ENCODE data around the gene SMARCD2.
"Not testable (repeated sequence)": the region's sequence is repeated elsewhere in the genome, so short reads cannot be mapped to it uniquely, and the experiment has no call there.

The SMARCD2 gene

DNA sequence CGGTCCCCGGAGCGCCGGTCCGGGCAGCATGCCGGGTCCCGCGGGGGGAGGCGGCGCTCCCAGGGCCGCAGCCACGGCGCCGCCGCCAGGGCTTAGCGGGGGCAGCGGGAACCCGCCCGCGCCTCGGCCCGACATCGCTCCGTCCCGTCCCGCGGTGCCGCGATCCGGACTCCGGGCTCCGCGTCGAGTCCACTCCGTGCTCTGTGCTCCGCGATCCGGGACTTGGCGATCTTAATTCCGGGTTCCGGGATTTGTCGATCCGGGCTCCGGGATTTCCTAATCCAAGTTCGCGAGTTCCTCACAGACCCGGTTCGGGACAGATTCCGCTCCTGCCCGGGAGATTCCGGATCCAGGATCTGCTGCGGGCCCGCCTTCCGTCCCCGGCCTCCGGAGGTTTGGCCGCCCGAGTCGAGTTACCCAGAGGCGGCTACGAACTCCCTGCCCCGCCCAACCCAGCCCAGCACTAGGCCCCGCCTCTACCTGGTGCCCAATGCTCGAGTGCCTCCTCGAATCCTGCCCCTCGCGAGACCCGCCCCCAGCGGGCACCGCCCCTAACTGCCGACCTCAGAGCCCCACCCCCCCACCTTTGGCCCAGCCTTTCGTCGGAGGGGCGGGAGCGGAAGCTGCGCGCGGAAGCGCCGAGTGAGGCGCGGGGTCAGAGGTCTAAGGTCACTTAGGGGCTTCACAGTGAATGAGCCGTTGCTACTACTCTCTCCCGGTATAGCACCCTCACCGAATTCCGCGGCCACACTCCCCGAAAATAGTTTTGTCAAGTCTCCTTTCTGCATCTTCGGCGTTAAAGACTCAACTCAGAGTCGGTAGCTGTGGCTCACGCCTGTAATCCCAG lies at the start of gene SMARCD2:
Gene SMARCD2, minus strand, starts transcription at position 146 of the 847 bp plus-strand sequence. Its CDS starts 11 bp downstream, at position 135.
- peaks cover 39% of the 10 kb centered on the region for H3K4me1 Mint-ChIP-seq (ENCODE audit: low read depth)
- H3K4me3 Mint-ChIP-seq = peak within 1 kb of the TSS; percentile 95
- peaks cover 2% of the 10 kb centered on the region for H3K9me3 Mint-ChIP-seq
- peaks cover 8% of the 10 kb centered on the region for H3K36me3 Mint-ChIP-seq (ENCODE audit: low read depth)
- H3K27ac Mint-ChIP-seq = peak within 1 kb of the TSS; percentile 92
- no peaks in the 10 kb centered on the region for H3K27me3 Mint-ChIP-seq

DNA sequence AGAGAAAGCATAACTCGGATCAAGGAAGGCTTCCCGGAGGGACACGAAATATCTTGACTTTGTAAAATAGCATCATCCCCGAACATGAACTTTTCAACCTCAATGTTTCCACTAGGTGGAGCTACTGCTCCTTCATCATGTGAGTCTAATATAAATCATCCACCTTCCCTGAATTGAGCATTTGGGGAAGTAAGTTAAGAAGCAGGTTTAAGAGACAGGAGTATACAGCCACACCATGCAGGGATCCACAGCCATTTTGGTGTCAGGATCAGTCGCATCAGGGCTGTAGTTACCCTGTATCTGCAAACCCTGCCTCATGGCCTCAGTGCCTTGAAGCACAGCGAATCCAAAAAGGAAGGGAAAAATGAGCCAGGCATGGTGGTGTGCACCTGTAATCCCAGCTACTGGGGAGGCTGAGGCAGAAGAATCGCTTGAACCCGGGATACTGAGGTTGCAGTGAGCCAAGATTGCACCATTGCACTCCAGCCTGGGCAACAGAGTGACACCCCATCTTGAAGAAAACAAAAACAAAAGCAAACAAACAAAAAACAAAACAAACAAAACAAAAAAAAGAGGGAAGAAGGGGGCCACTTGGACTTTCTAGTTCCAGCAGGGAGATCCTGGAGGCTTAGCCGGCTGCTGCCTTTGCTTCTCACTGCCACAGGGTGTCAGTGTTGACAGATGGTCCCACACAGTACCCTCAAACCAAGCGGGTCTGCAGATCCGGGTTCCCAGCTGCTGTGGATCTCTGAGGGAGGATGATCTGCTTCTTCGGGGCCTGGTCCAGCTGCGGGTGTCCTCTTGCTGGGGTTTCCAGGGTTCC lies 46.8 kb upstream of the SMARCD2 start:
- not testable (repeated sequence) for H3K27ac Mint-ChIP-seq; H3K36me3 Mint-ChIP-seq (ENCODE audit: low read depth); H3K9me3 Mint-ChIP-seq; H3K4me1 Mint-ChIP-seq (ENCODE audit: low read depth); H3K27me3 Mint-ChIP-seq; H3K4me3 Mint-ChIP-seq

DNA sequence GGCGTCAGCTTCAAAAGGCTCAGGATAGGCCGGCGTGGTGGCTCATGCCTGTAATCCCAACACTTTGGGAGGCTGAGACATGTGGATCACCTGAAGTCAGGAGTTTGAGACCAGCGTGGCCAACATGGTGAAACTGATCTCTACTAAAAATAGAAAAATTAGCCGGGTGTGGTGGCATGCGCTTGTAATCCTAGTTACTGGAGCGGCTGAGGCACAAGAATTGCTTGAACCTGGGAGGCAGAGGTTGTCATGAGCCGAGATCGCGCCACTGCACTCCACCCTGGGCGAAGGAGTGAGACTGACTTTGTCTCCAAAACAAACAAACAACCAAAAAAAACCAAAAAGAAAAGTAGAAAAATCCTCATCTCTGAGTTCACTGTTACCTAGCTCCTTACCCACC lies 42.6 kb upstream of the SMARCD2 start:
- H3K4me3 Mint-ChIP-seq; H3K27me3 Mint-ChIP-seq; H3K36me3 Mint-ChIP-seq (ENCODE audit: low read depth); H3K9me3 Mint-ChIP-seq; H3K27ac Mint-ChIP-seq; H3K4me1 Mint-ChIP-seq (ENCODE audit: low read depth): not testable (repeated sequence)

DNA sequence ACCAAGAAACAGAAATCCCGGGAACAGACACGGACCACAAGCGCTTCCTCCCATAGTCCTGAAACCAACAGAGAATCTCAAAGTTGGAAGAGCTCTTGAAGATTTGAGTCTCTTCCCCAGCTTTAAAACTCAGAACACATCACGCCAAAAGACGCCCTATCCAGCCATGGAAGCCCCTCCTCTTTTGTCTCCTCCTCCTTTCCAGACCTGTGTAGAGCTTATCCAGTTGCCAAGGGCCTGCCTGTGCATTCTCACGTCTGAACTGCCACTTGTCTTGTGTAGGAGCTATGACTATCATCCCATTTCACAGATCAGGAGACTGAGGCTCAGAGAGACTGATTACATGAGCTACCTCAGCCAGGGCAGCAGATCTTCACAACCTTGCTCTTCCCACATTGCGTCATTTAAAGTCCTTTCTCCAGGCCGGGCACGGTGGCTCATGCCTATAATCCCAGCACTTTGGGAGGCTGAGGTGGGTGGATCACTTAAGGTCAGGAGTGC lies 40.2 kb upstream of the SMARCD2 start:
- H3K27me3 Mint-ChIP-seq; H3K4me3 Mint-ChIP-seq; H3K9me3 Mint-ChIP-seq; H3K27ac Mint-ChIP-seq; H3K36me3 Mint-ChIP-seq (ENCODE audit: low read depth); H3K4me1 Mint-ChIP-seq (ENCODE audit: low read depth): not testable (repeated sequence)

DNA sequence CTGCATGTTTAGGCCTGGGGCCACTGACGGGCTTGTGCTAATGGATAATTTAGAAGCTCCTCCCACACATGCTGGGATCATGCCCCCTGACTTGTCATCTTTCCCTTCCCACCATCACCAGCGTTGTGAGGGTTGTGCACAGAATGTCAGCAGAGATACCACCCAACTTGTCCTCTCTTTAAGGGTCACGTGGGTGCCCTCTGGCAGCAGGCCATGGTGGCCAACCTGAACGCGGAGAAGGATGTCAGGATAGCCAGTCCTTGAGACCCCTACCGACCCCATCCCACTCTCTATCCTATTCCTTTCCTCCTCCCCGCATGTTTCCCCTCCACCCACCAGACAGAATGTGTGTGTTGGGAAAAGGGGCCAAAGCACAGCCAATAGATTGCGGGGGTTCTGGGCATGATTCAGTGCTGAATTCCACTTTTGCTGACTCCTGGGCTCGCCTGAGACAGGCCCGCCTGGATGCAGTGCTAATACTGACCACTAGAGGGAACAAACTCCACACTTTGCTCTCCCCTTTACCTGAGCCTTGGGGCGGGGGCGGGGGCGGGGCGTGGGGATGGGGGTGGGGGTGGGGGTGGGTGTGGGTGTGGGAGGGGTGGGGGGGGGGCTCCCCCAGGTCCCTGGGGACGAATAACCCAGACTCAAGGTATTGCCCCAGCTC lies 39.6 kb upstream of the SMARCD2 start, which contains the start of gene GH2:
Gene GH2, minus strand, starts transcription at position 10 of the 667 bp plus-strand sequence. CDS start 143 bp downstream, outside the sequence.
- no peaks in the 10 kb centered on the region for H3K36me3 Mint-ChIP-seq (ENCODE audit: low read depth)
- H3K9me3 Mint-ChIP-seq = no peaks in the 10 kb centered on the region
- no peak within 1 kb of the TSS for H3K4me3 Mint-ChIP-seq
- no peaks in the 10 kb centered on the region for H3K27me3 Mint-ChIP-seq
- no peaks in the 10 kb centered on the region for H3K4me1 Mint-ChIP-seq (ENCODE audit: low read depth)
- H3K27ac Mint-ChIP-seq = no peak within 1 kb of the TSS

DNA sequence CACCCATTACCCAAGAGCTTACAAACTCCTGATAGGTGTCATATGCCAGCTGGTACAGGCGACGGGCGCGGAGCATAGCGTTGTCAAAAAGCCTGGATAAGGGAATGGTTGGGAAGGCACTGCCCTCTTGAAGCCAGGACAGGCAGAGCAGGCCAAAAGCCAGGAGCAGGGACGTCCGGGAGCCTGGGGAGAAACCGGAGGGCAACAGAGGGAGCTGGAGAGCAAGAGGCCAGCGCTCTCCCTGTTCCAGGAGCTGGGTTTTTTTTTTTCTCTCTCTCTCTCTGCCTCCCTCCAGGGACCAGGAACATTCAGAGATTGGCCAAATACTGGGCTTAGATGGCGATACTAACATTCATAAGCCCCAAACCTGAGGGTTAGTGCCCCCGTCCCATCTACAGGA lies 38.9 kb upstream of the SMARCD2 start:
- H3K9me3 Mint-ChIP-seq; H3K4me1 Mint-ChIP-seq (ENCODE audit: low read depth); H3K4me3 Mint-ChIP-seq; H3K36me3 Mint-ChIP-seq (ENCODE audit: low read depth); H3K27ac Mint-ChIP-seq; H3K27me3 Mint-ChIP-seq: not testable (repeated sequence)

DNA sequence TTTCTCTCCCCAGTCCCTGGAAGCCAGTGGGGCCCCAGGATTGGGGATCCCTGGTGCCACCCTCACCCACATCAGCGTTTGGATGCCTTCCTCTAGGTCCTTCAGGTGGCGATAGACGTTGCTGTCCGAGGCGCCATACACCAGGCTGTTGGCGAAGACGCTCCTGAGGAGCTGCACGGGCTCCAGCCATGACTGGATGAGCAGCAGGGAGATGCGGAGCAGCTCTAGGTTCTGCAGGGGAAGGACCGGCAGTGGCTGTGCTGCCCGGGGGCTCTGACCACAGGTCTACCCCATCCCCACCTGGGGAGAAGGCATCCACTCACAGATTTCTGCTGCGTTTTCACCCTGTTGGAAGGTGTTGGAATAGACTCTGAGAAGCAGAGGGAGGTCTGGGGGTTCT lies 38.2 kb upstream of the SMARCD2 start:
- no peak overlapping the region for H3K27ac Mint-ChIP-seq
- no peaks in the 10 kb centered on the region for H3K36me3 Mint-ChIP-seq (ENCODE audit: low read depth)
- H3K4me3 Mint-ChIP-seq = no peak overlapping the region
- H3K9me3 Mint-ChIP-seq = no peaks in the 10 kb centered on the region
- no peaks in the 10 kb centered on the region for H3K27me3 Mint-ChIP-seq
- no peaks in the 10 kb centered on the region for H3K4me1 Mint-ChIP-seq (ENCODE audit: low read depth)

DNA sequence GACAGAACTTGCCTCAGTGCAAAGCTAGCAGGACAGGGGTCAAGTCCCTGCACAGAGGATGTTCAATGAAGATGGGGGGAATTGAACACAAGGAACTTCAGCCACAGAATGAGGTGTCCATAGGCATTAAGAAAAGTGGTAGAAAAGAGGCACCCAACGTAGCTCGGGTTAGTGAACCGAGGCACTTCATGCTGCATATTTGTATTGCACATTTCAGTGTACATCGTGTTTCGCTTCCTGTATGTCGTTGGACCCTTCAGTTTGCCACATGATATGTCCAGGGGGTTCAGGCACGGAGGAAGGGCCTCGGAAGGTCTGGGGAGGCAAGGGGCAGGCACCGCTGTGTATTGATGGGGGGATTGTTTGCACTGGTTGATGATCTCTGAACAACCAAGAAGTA lies 35.9 kb upstream of the SMARCD2 start:
- H3K27me3 Mint-ChIP-seq; H3K4me3 Mint-ChIP-seq; H3K27ac Mint-ChIP-seq; H3K36me3 Mint-ChIP-seq (ENCODE audit: low read depth); H3K9me3 Mint-ChIP-seq; H3K4me1 Mint-ChIP-seq (ENCODE audit: low read depth): not testable (repeated sequence)

DNA sequence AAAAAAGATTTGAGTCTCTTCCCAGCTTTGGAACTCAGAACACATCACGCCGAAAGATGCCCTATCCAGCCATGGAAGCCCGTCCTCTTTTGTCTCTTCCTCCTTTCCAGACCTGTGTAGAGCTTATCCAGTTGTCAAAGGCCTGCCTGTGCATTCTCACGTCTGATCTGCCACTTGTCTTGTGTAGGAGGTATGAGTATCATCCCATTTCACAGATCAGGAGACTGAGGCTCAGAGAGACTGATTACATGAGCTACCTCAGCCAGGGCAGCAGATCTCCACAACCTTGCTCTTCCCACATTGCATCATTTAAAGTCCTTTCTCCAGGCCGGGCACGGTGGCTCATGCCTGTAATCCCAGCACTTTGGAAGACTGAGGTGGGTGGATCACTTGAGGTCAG lies 32.2 kb upstream of the SMARCD2 start:
- H3K27ac Mint-ChIP-seq; H3K36me3 Mint-ChIP-seq (ENCODE audit: low read depth); H3K9me3 Mint-ChIP-seq; H3K27me3 Mint-ChIP-seq; H3K4me3 Mint-ChIP-seq; H3K4me1 Mint-ChIP-seq (ENCODE audit: low read depth): not testable (repeated sequence)

DNA sequence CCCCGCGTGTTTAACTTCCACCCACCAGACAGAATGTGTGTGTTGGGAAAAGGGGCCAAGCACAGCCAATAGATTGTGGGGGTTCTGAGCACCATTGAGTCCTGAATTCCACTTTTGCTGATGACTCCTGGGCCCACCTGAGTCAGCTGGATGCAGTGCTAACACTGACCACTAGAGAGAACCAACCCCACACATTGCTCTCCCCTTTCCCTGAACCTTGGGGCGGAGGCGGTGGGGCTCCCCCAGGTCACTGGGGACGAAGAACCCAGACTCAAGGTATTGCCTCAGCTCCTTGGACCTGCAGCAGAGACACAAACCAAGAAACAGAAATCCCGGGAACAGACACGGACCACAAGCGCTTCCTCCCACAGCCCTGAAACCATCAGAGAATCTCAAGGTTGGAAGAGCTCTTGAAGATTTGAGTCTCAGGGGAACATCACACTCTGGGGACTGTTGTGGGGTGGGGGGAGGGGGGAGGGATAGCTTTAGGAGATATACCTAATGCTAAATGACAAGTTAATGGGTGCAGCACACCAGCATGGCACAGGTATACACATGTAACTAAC lies 31.7 kb upstream of the SMARCD2 start:
- H3K27me3 Mint-ChIP-seq; H3K36me3 Mint-ChIP-seq (ENCODE audit: low read depth); H3K4me3 Mint-ChIP-seq; H3K4me1 Mint-ChIP-seq (ENCODE audit: low read depth); H3K27ac Mint-ChIP-seq; H3K9me3 Mint-ChIP-seq: not testable (repeated sequence)

DNA sequence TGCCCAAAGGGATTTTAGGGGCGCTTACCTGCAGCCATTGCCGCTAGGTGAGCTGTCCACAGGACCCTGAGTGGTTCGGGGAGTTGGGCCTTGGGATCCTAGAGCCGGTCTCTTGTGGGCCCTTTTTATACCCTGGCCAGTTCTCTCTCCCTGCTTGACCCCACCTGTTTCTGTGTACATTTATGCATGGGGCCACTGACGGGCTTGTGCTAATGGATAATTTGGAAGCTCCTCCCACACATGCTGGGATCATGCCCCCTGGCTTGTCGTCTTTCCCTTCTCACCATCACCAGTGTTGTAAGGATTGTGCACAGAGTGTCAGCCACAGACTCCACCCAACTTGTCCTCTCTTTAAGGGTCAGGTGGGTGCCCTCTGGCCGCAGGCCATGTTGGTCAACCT lies 31.1 kb upstream of the SMARCD2 start, which contains the start of gene CSH2:
Gene CSH2, minus strand, starts transcription at position 101 of the 400 bp plus-strand sequence. Its CDS starts 63 bp downstream, at position 38.
- not testable (repeated sequence) for H3K36me3 Mint-ChIP-seq (ENCODE audit: low read depth); H3K4me3 Mint-ChIP-seq; H3K9me3 Mint-ChIP-seq; H3K4me1 Mint-ChIP-seq (ENCODE audit: low read depth); H3K27me3 Mint-ChIP-seq; H3K27ac Mint-ChIP-seq

DNA sequence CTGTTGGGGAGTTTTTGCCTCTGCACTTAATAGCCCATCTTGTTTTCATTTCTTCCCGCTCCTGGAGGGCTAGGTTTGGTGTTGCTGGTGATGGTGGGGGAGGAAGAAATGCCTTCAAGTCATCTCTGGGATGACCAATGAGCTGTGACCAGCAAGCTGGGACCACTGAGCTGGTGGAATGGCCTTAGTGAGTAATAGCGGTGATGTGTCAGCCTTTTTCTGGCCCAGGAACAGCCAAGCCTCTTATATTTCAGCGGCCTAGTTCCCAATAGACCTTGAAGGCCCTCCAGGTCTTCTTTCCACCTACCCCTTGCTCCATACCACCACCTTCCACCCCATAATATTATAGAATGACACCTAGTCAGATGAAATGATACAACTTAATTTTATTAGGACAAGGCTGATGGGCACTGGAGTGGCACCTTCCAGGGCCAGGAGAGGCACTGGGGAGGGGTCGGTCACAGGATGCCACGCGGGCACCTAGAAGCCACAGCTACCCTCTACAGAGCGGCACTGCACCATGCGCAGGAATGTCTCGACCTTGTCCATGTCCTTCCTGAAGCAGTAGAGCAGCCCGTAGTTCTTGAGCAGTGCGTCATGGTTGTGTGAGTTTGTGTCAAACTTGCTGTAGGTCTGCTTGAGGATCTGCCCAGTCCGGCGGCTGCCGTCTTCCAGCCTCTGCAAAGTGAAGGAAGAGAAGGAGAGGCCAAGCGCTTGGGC lies 29.3 kb upstream of the SMARCD2 start:
- H3K27me3 Mint-ChIP-seq; H3K9me3 Mint-ChIP-seq; H3K4me1 Mint-ChIP-seq (ENCODE audit: low read depth); H3K27ac Mint-ChIP-seq; H3K4me3 Mint-ChIP-seq; H3K36me3 Mint-ChIP-seq (ENCODE audit: low read depth): not testable (repeated sequence)

DNA sequence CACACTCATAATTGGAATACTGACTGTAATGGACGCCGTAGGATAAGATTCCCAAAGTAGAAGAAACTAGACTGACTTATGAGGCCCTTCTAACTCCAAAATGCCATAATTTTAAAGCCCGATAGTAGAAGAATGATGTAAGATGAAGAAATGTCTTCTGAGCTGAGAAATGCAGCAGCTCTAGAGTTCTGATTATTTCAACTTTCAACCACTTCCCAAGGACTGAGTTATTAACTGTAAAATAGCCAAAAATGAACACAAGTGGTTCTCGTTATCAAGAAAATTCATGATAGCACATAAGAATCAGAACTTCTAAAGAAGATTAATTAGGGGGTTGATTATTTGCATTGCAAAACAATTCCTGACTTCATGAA lies 27.8 kb upstream of the SMARCD2 start:
- not testable (repeated sequence) for H3K4me1 Mint-ChIP-seq (ENCODE audit: low read depth); H3K27ac Mint-ChIP-seq; H3K4me3 Mint-ChIP-seq; H3K9me3 Mint-ChIP-seq; H3K36me3 Mint-ChIP-seq (ENCODE audit: low read depth); H3K27me3 Mint-ChIP-seq

DNA sequence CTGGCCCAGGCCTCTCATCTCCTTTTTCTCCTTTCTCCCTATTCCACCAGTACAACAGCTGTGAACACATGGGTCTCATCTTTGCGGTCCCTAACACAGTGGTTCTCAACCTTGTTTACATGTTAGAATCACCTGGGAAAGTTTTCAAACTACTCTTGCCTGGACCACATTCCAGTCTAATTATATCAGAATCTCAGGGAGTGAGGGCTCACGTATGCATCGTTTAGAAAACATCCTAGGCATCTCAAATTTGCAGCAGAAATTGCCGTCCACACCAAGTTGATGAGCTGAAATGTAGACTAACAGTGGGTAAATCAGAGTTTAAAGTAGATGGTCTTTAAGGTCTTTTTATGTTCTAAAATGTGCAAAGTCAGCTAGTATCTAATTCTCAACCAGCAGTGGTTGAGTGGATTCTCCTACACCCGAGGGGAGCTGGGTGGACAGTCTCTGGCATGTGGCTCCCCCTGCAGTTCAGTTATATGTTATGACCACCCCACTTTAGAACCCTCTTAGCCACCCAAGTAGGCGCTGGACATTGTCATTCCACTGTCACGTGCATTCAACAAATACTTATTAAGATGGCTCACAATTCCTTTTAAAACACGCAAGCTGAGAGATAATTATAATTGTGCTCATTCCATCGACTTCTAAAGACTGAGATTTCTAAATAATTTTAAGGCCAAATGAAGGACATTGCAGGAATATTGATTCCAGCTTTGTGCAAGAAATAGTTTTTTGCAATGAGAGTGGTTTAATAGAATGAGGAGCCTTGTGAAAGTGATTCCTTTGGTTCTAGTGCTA lies 27.2 kb upstream of the SMARCD2 start:
- H3K9me3 Mint-ChIP-seq; H3K27ac Mint-ChIP-seq; H3K4me1 Mint-ChIP-seq (ENCODE audit: low read depth); H3K27me3 Mint-ChIP-seq; H3K36me3 Mint-ChIP-seq (ENCODE audit: low read depth); H3K4me3 Mint-ChIP-seq: not testable (repeated sequence)

All from stimulated activated naive CD8-positive, alpha-beta T cell treated with anti-CD3 and anti-CD28 coated beads, Interleukin-15, Interleukin-2, amounts not matched to agents 100 ng/mL and 50 ng/mL, for 24 hours (primary cell).